Subcutaneous adipose tissue (tissue), 4 donors: ENCODE results near the gene HERC6. TPM values are rescaled to one million over a fixed set of nuclear protein-coding genes. Genes with fewer than 3 reads are reported as not detected.

Experiments used
- CTCF ChIP-seq: fragments of 450-650 bp; IDR thresholded peaks from one replicate; pipeline ENCODE4 v1.5.1; 2016; ENCODE audit warnings: low read depth, mild to moderate bottlenecking, control low read depth, antibody characterized with exemption, moderate library complexity
- total RNA-seq, 4 donors: library from RNA; depleted of rRNA; stranded (reverse); fragments of >200 nt; gene quantifications; one replicate each; pipeline ENCODE4 v1.1.0, GENCODE V29; 2016

HERC6 gene
- total RNA-seq, 4 donors from 2014 or later, result 4.2 to 13.2 (median 5.5) TPM

GRCh38 chr4:88353324-88353723, 25.3 kb upstream of the HERC6 start:
- TF ChIP-seq CTCF, result no peak

- TF ChIP-seq CTCF, result no peak
Observed at GRCh38 chr4:88356771-88357170, 21.9 kb upstream of the HERC6 start.

- no peak for TF ChIP-seq CTCF
Observed at GRCh38 chr4:88357262-88357661, 21.4 kb upstream of the HERC6 start.

GRCh38 chr4:88359558-88359957, 19.1 kb upstream of the HERC6 start:
- TF ChIP-seq CTCF, result no peak

GRCh38 chr4:88360256-88360655, 18.4 kb upstream of the HERC6 start:
- no peak for TF ChIP-seq CTCF

GRCh38 chr4:88360791-88361190, 17.9 kb upstream of the HERC6 start:
- no peak for TF ChIP-seq CTCF

GRCh38 chr4:88366460-88366859, 12.2 kb upstream of the HERC6 start:
- TF ChIP-seq CTCF, result no peak

GRCh38 chr4:88367826-88368225, 10.8 kb upstream of the HERC6 start:
- TF ChIP-seq CTCF, result no peak
